LNCaP clone FGC (cell line): ENCODE data around the gene DYTN.

Experiments
- DNase-seq: peaks from one replicate; pipeline ENCODE4 v3.0.0-alpha.2; 2011; ENCODE audit warnings: low read depth
- H3K4me3 ChIP-seq: 2 replicates; pipeline ENCODE4 v1.5.1; 2011; ENCODE audit warnings: mild to moderate bottlenecking, low read depth, low read length, control low read depth
- TF ChIP-seq, protein P1 (sequence below): IDR thresholded peaks from 2 replicates; pipeline ENCODE4 v1.5.1; 2012; ENCODE audit warnings: mild to moderate bottlenecking; ENCODE audit not compliant: control insufficient read depth, insufficient read depth; ENCODE audit errors: extremely low read depth

DYTN gene, protein sequence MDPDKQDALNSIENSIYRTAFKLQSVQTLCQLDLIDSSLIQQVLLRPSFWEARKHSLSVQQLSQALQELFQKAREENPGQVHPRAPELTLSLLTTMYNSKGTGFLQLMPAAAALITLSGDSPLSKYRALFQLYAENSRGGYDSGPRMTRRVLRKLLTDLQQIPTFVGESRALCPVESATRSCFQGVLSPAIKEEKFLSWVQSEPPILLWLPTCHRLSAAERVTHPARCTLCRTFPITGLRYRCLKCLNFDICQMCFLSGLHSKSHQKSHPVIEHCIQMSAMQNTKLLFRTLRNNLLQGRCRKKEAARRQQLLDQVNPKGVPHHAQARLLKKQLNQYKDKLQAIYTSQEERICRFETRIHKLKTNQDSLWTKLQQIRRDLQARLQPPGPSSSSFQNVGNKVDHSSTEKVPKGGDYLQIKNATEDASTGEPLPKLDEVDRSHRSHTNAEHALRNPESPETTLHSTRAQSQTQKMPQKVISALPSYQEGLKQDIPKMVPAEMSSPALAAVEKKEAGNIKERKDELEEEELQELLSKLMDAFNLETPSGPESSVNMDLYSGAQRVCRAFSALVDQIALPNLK

DNA sequence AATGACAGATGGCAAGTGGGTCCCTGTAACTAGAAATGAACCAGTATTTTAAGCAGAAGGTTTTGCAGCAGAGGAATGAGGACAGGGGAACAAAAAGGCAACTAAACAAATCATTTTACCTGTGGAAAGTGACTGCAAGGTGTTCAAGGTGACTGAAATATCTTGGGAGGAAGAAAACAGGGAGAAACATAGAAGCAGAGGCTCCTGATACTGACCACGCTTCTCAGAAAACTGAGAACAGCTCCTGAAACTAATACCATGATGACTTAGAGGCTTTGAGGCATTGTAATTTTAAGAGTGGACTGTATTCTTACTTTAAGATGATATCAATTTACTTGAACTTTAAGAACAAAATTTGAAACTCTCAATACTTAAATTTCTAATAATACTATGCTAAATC, at the start of gene DYTN:
Gene DYTN, minus strand, starts transcription at position 101 of the 400 bp plus-strand sequence. CDS start 117 bp downstream, outside the sequence.
- H3K4me3 ChIP-seq = no peak within 1 kb of the TSS
- TF ChIP-seq, protein P1, sequence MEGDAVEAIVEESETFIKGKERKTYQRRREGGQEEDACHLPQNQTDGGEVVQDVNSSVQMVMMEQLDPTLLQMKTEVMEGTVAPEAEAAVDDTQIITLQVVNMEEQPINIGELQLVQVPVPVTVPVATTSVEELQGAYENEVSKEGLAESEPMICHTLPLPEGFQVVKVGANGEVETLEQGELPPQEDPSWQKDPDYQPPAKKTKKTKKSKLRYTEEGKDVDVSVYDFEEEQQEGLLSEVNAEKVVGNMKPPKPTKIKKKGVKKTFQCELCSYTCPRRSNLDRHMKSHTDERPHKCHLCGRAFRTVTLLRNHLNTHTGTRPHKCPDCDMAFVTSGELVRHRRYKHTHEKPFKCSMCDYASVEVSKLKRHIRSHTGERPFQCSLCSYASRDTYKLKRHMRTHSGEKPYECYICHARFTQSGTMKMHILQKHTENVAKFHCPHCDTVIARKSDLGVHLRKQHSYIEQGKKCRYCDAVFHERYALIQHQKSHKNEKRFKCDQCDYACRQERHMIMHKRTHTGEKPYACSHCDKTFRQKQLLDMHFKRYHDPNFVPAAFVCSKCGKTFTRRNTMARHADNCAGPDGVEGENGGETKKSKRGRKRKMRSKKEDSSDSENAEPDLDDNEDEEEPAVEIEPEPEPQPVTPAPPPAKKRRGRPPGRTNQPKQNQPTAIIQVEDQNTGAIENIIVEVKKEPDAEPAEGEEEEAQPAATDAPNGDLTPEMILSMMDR = no peak
- no peak for DNase-seq

DNA sequence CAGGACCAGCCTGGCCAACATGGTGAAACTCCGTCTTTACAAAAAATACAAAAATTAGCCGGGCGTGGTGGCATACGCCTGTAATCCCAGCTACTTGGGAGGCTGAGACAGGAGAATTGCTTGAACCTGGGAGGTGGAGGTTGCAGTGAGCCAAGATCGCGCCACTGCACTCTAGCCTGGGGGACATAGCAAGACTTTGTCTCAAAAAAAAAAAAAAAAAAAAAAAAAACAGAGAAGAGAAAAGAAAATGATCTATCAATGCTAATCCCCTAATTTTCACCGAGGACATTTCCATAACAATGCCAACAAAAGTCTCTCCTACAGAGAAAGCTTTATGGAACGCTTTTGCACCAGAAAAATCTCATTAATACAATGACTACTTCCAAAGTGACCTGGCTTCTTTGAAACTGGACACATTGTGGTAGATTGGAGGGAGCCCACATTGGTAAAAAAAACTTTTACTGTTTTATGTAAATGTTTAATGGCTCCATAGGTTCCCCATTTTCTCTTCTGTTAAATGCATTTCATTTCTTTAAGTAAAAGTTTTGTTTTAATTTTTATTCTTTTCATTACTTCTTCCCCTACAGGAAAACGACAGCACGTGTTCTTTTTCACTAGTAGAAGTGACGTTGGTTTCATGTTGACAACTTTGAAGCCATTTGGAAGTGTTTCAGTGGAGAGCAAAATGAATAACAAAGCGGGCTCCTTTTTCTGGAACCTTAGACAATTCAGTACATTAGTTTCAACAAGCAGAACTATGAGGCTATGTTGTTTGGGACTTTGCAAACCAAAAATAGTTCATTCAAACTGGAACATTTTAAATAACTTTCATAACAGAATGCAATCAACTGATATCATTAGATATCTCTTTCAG, 48.1 kb upstream of the DYTN start:
- TF ChIP-seq, protein P1 = no peak
- no peak for DNase-seq
- H3K4me3 ChIP-seq = peak overlapping the region; percentile 76

DNA sequence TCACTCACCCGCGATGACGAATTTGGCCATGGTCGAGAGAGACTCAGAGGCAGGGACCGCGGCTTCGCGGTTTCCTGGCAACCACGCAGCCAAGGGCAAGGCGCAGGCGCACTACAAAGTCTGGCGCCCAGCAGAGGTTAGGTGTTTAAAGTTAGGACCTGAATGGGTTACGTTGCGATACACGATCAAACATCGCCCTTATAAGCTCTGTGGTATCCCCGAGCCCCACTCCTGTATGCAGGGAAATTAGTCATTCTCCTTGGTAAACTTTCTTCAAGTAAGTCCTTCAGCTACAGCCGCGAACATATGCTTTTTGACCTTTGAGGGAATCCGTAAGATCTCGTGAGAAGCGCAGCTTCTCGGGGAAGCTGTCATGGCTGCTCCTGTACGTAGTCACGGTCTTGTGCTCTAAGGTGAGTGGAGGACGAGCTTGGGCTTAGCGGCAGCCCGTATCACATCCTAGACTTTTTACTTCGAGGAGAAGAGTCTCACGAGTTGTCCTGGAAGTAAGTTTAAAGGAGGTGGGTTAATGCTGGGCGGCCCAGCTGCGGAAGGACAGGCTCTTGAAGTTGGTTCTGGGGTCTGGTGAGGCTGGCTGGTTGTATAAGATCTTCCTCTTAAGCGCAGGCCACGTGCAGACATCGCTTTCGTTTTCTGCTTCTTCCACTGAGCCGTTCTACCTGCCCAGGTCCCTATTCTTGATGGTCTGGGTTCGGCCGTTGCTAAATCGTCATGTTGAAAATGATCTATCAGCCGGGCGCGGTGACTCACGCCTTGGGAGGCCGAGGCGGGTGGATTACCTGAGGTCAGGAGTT, 47.3 kb upstream of the DYTN start, which contains the start of the genes FASTKD2 and MDH1B:
Gene FASTKD2, plus strand, starts transcription at position 365 of the 815 bp plus-strand sequence. CDS start 1,088 bp downstream, outside the sequence.
Gene MDH1B, minus strand, starts transcription at position 87 of the 815 bp plus-strand sequence. Its CDS starts 57 bp downstream, at position 30.
- TF ChIP-seq, protein P1 = no peak
- H3K4me3 ChIP-seq = peak within 1 kb of the TSS; percentile 76
- DNase-seq = peak; percentile 85

DNA sequence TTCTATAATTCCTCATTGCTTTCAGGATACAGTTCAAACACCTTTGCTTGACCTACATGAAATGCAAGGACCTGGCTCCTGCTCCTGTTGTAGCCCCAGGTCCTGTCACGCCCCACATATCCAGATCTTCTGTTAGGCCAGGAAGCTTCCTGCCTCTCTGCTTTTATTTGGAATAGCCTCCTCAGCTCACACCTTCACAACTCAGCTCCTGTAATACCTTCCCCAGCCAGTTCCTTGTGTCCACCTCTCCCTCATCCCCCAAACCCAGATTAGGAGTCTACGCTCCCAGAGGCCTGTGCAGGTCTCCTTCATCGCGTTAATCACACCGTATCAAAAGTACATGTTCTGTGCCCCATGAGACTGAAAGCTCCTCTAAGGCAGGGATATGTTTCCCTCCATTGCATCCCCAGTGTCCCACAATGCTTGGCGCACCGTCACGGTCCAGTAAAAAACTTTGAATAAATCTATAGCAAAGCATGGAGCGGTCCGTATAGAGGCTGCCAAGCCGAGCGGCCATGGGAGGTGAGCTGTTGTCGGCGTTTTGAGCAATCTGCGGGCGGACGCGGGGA, 46.6 kb upstream of the DYTN start:
- H3K4me3 ChIP-seq = peak overlapping the region; percentile 76
- no peak for DNase-seq
- TF ChIP-seq, protein P1 = no peak

DNA sequence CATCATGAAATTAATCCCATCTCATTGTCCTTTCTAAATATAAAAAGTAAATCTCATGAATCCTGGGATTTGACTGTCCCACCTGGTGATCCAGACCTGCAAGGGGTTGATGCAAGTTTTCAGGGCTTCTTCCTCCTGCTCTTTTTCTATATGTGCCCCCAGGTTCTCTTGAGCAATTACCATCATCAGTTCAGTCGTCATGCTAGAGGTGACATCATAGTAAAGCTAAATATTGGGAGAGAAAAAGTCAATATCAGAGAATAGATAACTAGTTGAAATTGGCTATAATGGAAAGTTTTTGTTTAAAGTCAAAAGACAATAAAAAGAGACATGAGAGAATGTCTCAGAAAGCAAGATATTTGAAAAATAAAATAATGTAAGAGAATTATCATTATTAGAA, 38.6 kb upstream of the DYTN start:
- TF ChIP-seq, protein P1 = no peak
- DNase-seq = no peak
- no peak overlapping the region for H3K4me3 ChIP-seq
